ENCODE measurements around the gene TET2.
A peak's percentile ranks its signal among the peaks of the same experiment; 100 is the strongest.

TET2 gene

DNA sequence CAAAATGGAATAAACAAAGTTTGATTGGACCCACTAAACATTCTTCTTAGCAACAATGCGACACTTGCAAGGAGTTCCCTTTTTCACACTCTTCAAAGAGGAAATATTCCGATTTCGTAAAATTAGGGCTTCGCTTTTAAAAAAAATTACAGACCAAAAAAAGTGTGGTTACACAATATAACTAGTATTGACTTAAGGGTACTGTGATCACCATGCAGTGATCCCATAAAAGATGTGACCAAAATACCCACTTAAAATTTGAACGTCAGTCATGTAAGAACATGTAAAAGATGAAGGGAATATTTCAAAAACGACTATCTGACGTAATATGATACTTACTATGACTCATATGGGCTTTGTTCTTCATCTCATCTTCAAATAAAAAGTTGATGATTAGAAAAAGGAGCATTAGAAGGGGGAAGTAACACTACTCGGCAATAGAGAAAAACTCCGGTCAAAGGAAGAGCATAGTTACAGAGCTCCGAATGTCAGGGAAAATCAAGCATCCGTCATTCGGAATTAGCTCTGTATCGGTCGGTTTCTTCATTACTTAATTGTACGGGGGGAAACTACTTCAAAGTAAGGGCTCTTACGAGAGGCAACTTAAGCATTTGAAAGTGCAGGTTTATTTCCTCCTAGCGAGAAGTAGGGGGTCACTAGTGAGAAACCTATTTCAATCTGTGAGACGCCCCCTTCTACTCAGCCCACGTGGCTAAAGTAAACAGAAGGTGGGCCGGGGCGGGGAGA lies 1.3 kb upstream of the TET2 start:
- DNase-seq = no peak

GRCh38 chr4:105145903-105146275 lies 787 bp upstream of the TET2 start:
- DNase-seq = no peak

DNA sequence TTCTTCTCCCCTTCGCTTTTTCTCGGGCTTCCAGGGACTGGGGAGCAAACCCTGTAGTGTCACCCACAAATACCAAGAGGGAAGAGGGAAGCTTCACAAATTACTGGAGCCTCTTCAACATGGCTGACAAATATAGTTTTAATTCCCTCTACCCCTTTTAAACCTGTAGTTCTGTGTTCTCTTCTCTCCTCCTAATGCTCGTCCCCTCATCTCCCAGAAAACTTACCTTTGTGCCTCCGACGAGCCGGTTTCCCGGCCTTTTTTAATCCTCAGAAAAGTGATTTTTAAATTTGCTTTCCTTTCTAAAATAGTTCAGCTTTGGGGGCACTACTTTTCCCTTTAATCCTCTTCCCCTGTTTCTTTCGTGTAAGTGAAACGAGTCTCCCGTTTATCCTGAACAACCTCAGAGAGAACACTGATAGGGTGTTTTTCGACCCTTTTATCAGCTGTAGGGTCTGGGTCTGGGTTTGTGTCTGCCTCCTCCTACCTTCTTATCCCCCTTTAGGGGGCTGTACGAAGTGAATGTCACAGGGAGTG lies 408 bp downstream of the TET2 start:
- no peak for DNase-seq

DNA sequence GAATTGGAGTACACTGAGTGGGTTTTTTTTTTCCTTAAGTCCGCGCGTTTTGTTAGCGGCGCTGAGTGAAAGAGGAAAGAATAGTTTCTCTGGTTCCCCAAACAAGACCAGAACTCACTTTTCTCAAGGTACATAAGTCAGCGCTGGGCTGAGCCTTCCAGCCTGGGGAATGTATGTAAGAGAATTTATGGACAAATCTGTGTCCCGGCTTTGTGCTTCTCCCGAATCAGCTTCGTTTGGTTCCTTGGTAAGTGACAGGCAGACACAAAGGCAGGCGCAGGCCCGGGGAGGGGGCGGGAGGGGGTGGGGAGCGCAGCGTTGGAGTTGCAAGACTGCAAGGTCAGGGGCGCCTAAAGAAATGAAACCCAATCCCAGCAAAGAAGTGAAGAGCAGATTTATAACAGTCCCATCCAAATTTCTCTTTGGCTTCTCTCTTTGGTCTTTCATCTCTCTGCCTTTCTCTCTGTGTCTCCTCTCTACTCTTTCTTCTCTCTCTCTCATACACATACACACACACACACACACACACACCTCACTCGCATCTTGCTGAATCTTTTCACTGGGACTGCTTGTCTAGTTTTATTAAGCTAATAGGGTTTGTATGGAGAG lies 981 bp downstream of the TET2 start:
- peak; percentile 6 for DNase-seq

DNA sequence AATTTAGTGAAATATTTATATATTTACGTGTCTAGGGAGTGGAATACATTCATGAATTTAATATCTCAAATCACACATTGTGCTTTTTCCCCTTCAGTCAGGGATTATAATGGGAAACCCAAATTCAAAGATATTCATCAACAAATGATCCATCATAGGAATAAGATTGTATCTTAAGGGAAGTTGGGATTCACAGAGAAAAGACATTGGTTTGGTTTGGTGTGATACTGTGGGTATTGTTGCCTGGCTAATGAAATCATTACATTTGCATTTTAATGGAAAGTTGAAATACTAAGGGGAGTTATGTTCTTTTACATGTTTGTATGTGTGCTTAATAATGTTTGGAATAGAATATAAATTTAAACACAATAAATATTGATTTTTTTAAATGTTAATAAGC lies 1.7 kb downstream of the TET2 start:
- no peak for DNase-seq

- no peak for DNase-seq
Observed at GRCh38 chr4:105148776-105149175, 2.1 kb downstream of the TET2 start.

- DNase-seq = no peak
Observed at GRCh38 chr4:105149771-105150170, 3.1 kb downstream of the TET2 start.

- no peak for DNase-seq
Observed at GRCh38 chr4:105150503-105150902, 3.8 kb downstream of the TET2 start.

- no peak for DNase-seq
Observed at GRCh38 chr4:105153749-105154148, 7.1 kb downstream of the TET2 start.

GRCh38 chr4:105154576-105154975 lies 7.9 kb downstream of the TET2 start:
- no peak for DNase-seq

GRCh38 chr4:105155426-105155825 lies 8.8 kb downstream of the TET2 start:
- DNase-seq = no peak

- no peak for DNase-seq
Observed at GRCh38 chr4:105158837-105159236, 12.2 kb downstream of the TET2 start.

GRCh38 chr4:105162123-105162796 lies 15.6 kb downstream of the TET2 start:
- no peak for DNase-seq

DNA sequence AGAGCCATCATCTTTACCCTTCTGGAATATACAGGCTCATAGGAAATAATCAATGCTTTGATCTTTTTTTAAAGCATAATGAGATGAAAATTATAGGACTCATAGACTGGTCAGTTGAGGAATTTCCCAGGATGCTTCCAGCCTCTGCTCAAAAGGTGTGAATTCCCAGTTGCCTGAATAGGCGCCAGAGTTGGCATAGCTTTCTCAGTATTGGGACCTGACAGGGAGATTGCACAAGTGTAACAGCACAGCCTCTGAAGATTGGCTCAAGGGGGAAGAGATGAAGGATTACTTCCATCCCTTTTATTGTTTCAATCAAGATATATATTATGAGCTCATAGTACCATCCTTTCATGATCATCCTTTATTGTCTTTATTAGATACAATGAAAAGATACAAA lies 17.9 kb downstream of the TET2 start:
- no peak for DNase-seq

- DNase-seq = no peak
Observed at GRCh38 chr4:105166066-105166465, 19.4 kb downstream of the TET2 start.

GRCh38 chr4:105170711-105171110 lies 24.0 kb downstream of the TET2 start:
- no peak for DNase-seq

DNA sequence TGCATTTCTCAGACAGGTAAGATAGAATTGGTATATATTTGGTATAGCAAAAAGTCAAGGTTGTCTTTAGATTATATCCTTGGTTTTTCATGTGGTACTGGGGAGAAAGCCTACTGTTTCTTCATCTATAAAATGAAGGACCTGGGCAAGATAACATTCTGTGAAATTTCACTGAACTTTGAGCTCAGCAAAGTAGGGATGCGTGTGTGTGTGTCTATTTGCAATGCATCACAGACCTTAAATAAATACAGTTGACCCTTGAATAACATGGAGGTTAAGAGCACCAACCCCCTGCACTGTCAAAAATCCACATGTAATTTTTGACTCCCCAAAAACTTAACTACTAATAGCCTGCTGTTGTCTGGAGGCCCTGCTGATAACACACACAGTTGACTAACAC lies 25.2 kb downstream of the TET2 start:
- no peak for DNase-seq

DNA sequence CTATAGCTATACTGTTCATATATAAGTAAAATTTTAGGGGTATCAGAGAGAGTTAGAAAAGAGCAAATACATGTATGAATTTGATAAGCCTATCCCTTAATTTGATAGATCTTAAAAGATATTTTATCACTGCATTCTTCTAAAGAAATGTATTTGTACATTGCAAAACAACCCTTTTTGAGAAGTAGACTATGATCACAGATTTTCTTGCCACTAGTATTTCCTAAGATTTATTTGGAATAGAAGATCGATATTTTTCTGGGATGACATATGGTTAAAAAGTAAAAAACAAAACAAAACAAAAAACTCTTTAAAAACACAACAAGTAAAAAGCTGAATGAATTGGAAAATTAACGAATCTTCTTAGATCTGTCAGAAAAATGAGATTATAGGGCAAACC lies 27.4 kb downstream of the TET2 start:
- no peak for DNase-seq

DNA sequence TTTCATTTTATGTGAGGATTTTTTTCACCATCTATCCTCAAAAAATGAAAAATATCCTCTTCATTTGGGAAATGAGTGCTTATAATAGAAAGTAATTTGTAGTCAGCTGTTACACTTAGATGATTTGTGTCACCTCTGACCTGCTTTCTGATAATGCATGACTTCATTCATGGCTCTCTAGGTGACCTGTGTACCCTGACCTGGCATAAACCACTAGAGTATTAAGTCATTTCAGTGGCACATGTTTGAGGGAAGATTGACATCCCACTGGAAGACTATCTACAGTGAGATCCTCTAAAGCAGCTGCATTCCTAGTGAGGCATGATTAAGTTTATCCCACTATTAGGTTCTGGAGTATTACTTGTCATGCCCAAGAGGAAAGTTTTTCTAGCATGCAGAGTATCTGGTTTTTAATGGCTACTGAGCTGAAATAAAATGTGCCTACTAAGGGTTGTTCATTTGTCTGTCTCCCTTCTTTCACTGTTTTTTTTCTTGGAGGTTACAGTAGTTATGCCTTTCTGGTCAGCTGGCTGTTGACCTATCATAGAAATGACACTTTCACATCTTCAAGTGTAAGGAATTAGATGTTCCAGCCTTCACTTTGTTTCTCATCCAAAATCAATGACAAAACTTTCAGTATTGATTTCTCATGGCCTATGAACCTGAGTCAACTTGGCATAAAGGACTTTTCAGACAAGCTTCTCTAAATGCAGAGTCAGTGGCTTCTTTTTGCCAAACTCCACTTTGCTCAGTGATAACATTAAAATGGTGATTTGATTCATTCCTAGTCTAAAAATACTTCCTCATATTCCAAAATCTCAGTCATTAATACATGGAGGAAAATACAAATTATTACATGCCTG lies 33.1 kb downstream of the TET2 start:
- no peak for DNase-seq

DNA sequence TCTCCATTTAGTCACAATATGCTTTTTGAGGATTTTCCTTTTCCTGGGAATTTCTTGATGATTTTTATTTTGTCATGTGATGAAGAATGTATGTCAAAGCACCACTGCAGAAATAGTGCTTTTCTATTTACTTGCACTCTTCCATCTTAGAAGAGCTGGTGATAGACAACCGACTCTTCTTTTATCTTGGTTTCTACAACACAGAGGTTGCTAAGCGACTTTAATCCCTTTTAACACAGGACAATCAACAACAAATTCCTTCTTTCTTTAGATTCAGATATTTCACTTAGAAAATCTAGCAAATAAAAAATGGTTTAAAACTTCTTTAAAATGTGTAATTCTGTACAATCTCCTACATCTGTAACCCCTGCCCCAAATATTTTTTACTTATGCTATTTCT lies 34.6 kb downstream of the TET2 start:
- no peak for DNase-seq

- DNase-seq = no peak
Observed at GRCh38 chr4:105182211-105182610, 35.5 kb downstream of the TET2 start.

DNA sequence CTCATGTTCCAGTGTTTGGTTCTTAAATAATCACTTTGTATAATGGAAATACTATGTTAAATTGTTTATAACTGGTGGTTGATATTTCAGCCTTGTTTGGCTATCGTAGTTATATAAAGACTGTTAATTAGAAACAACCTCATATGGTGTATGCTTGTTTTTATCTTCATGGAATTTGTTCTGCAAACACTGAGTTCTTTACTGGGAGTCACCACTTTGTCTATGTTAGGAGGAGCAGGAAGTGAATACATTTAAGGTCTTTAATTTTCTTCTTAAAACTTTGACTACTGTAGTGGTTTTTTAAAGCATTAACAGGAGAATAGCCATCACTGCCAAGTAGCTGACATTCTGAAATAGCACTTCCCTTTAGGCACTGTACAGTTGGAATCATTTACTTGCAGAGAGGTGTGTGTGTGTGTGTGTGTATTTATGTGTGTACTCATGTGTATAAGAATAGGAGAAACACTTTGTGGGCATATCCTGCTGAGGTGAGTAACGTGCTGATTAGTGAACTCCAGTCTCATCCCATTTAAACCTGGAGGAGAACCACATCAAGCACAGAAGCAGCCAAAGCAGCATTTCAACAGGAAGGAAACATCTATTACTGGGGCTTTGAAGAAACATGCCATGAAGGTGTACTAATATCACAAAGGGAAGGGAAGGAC lies 37.8 kb downstream of the TET2 start:
- DNase-seq = no peak

All from NCI-H524 treated with DMSO at 0.1 percent for 48 hours (cell line).